ENCODE results near the gene IGLL1.

- no peak for TF ChIP-seq EP300 (IDR thresholded peaks at IDR 0.05; ENCODE audit: borderline replicate concordance)
- no peak for TF ChIP-seq MAX (IDR thresholded peaks at IDR 0.05)
- no peak for TF ChIP-seq EGR1 (IDR thresholded peaks at IDR 0.05)
- no peak for TF ChIP-seq ZBTB7A (IDR thresholded peaks at IDR 0.05; ENCODE audit: low read depth)
- no peak for TF ChIP-seq NFIC (IDR thresholded peaks at IDR 0.05)
- no peak for TF ChIP-seq REST (IDR thresholded peaks at IDR 0.05; ENCODE audit: low read depth)
- TF ChIP-seq CREB1 (IDR thresholded peaks at IDR 0.05; ENCODE audit: low read depth): no peak
- no peak for TF ChIP-seq RAD21 (IDR thresholded peaks at IDR 0.05; ENCODE audit: low read depth)
- no peak for TF ChIP-seq CEBPB (IDR thresholded peaks at IDR 0.05)
- TF ChIP-seq YY1 (IDR thresholded peaks at IDR 0.05; ENCODE audit: low read depth): no peak
- TF ChIP-seq TCF12 (IDR thresholded peaks at IDR 0.05; ENCODE audit: low read depth): no peak
- TF ChIP-seq USF1 (IDR thresholded peaks at IDR 0.05): no peak
- TF ChIP-seq FOXM1 (IDR thresholded peaks at IDR 0.05; ENCODE audit: borderline replicate concordance, low read depth): no peak
- TF ChIP-seq TAF1 (IDR thresholded peaks at IDR 0.05; ENCODE audit: low read depth): no peak
These were observed 46.3 kb upstream of the IGLL1 start for GRCh38 chr22:23626286-23626975.

All from Ishikawa (cell line).